22Rv1 (cell line): ENCODE data around the gene RARRES1.

Experiments
- CTCF ChIP-seq: fragments of 450-650 bp; IDR thresholded peaks from 2 replicates; pipeline ENCODE4 v1.5.1; 2017; ENCODE audit warnings: mild to moderate bottlenecking
- ZFX ChIP-seq: fragments of 450-650 bp; IDR thresholded peaks from 2 replicates; pipeline ENCODE4 v1.6.1; 2017; ENCODE audit warnings: antibody characterized with exemption, borderline replicate concordance

- TF ChIP-seq CTCF = no peak
- TF ChIP-seq ZFX = no peak
Observed at GRCh38 chr3:158769549-158769948, 37.3 kb upstream of the RARRES1 start.
